Measurements from ENCODE around the gene GNAL.
A peak's percentile ranks its signal among the peaks of the same experiment; 100 is the strongest.

The GNAL gene

DNA sequence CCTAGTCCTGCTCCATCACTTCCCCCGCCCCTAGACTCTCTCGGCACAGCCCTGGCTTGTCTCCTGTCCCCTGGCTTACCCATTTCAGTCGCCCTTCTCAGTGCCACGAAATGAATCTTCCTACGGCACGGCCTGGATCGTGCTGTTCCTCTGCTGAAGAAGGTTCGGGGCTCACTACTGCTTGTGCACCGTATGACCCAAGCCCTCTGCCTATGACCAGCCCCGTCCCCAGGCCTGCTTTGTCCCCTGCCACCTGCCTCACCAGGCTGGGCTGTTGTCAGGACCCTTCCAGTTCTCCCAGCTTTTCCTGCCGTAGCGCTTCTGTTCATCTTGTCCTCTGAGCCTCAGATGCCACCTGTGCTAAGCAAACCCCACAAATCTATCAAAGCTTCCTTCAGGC, 176.0 kb downstream of the GNAL start:
- peaks cover 3 to 16% (median 6%) of the 10 kb centered on the region in 3 donors for H3K36me3 ChIP-seq
- no peaks in the 10 kb centered on the region for H3K27me3 ChIP-seq
- H3K4me1 ChIP-seq: no peaks in the 10 kb centered on the region
- no peak overlapping the region for H3K4me3 ChIP-seq
- H3K27ac ChIP-seq: no peak overlapping the region
- no peaks in the 10 kb centered on the region for H3K9me3 ChIP-seq
- TF ChIP-seq, protein P1, sequence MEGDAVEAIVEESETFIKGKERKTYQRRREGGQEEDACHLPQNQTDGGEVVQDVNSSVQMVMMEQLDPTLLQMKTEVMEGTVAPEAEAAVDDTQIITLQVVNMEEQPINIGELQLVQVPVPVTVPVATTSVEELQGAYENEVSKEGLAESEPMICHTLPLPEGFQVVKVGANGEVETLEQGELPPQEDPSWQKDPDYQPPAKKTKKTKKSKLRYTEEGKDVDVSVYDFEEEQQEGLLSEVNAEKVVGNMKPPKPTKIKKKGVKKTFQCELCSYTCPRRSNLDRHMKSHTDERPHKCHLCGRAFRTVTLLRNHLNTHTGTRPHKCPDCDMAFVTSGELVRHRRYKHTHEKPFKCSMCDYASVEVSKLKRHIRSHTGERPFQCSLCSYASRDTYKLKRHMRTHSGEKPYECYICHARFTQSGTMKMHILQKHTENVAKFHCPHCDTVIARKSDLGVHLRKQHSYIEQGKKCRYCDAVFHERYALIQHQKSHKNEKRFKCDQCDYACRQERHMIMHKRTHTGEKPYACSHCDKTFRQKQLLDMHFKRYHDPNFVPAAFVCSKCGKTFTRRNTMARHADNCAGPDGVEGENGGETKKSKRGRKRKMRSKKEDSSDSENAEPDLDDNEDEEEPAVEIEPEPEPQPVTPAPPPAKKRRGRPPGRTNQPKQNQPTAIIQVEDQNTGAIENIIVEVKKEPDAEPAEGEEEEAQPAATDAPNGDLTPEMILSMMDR (IDR thresholded peaks at IDR 0.05): no peak
- intact Hi-C loops (cut with DNase I; ENCODE audit: low total_unique reads): no loop called here
- DNase-seq: peak in 1 of 2 donors; percentile 29

DNA sequence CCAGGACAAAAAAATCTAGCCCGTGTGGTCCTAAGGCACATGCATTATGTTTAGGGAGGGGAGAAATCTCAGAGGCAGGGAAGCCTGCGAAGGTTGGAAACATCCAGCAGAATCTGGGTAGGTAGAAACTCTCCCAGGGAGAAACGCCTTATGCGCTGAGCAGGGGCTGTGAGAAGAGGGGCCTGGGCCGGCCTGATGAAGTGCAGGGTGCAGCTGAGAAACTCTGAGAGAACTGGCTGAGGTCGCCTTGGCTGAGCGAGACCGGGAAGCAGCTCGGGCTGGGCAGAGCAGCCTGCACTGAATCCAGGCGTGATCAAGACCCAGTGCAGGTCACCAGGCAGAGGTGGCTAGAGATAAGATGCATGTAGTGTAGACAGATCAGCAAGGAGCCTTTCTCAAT, 177.3 kb downstream of the GNAL start:
- no peaks in the 10 kb centered on the region for H3K9me3 ChIP-seq
- peak in 1 of 2 donors; percentile 51 for DNase-seq
- peaks cover 3 to 16% (median 6%) of the 10 kb centered on the region in 3 donors for H3K36me3 ChIP-seq
- intact Hi-C loops (cut with DNase I; ENCODE audit: low total_unique reads): no loop called here
- H3K27ac ChIP-seq: no peak overlapping the region
- no peaks in the 10 kb centered on the region for H3K27me3 ChIP-seq
- TF ChIP-seq, protein P1 (IDR thresholded peaks at IDR 0.05): no peak
- no peak overlapping the region for H3K4me3 ChIP-seq
- H3K4me1 ChIP-seq: no peaks in the 10 kb centered on the region

DNA sequence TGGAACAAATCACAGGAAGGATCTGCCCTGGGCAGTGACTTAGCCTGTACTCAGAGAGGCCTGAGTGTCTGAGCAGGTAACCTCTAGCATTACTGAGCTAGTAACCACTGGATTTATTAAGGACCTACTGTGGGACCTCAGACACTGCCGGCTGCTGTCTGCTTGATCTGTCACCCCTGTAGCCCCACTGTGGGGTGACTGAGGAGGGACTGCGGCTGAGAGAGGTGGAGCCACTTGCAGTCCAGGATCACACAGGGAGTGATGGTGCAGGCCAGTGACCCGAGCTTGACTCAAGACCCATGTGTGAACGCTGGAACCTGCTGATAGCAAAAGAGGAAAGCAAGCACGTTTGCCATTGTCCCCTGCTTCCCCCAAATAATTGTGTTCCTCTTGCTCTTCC, 177.7 kb downstream of the GNAL start:
- Histone ChIP-seq H3K4me1 (no peaks in the 10 kb centered on the region), H3K36me3 (peaks cover 3 to 16% (median 6%) of the 10 kb centered on the region in 3 donors), H3K4me3 (no peak overlapping the region), H3K9me3 (no peaks in the 10 kb centered on the region), H3K27me3 (no peaks in the 10 kb centered on the region), H3K27ac (no peak overlapping the region)
- peak in 1 of 2 donors; percentile 55 for DNase-seq
- TF ChIP-seq, protein P1 (IDR thresholded peaks at IDR 0.05): no peak
- intact Hi-C loops (cut with DNase I; ENCODE audit: low total_unique reads): no loop called here

DNA sequence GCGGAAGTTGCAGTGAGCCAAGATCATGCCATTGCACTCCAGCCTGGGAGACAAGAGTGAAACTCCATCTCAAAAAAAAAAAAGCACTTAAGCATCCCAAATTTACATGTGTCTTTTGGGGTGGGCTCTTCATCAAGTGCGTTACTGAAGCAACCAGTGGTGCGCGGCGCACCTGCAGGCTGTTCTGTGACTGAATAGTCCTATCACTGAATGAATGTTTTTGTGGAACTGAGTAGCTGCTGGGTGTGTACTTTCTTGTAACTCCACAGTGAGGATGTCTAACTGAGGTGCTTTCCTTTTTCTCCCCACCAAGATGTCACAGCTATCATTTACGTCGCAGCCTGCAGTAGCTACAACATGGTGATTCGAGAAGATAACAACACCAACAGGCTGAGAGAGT, 179.2 kb downstream of the GNAL start:
- intact Hi-C loops (cut with DNase I; ENCODE audit: low total_unique reads): no loop called here
- TF ChIP-seq, protein P1 (IDR thresholded peaks at IDR 0.05): no peak
- Histone ChIP-seq H3K9me3 (no peaks in the 10 kb centered on the region), H3K4me1 (no peaks in the 10 kb centered on the region), H3K27me3 (no peaks in the 10 kb centered on the region), H3K27ac (no peak overlapping the region), H3K36me3 (peaks cover 6 to 16% (median 7%) of the 10 kb centered on the region in 3 donors), H3K4me3 (no peak overlapping the region)
- DNase-seq: peak in 1 of 2 donors; percentile 25

DNA sequence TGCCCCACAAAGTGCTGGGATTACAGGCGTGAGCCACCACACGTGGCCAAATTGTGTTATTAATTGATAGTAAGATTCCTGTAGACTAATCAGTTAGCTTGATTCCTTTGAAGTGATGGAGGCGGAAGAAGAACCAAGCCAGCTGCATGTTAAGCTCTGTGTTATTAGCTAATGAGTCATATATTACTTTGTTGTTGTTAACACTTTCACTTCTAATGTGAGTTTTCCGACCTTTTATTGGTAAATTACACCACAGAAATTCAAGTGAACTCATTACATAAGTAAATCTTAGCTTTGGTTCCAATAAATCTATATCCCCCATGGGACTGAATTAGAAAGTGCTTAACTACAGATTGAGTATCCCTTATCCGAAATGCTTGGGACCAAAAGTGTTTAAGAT, 182.4 kb downstream of the GNAL start:
- Histone ChIP-seq H3K27me3 (no peaks in the 10 kb centered on the region), H3K4me3 (no peak overlapping the region), H3K36me3 (peaks cover 6 to 27% (median 22%) of the 10 kb centered on the region in 3 donors), H3K27ac (no peak overlapping the region), H3K4me1 (no peaks in the 10 kb centered on the region), H3K9me3 (no peaks in the 10 kb centered on the region)
- TF ChIP-seq, protein P1 (IDR thresholded peaks at IDR 0.05): no peak
- intact Hi-C loops (cut with DNase I; ENCODE audit: low total_unique reads): loop anchor here (10.0 kb wide), 1 partner anchor 137 kb away; no protein-coding TSS in a partner anchor
- DNase-seq: no peak
